HG03342 (cell line): ENCODE measurements around the gene CST6.
"Not testable (repeated sequence)": the region's sequence is repeated elsewhere in the genome, so short reads cannot be mapped to it uniquely, and the experiment has no call there.

Experiments used
- ATAC-seq: cut with Tn5 transposase; IDR thresholded peaks from one replicate; pipeline ENCODE4 v1.9.1; 2021; ENCODE audit warnings: mild to moderate bottlenecking, moderate library complexity; ENCODE audit not compliant: unreplicated experiment

CST6 gene

GRCh38 chr11:66012946-66013761, 1.3 kb downstream of the CST6 start:
- no peak for ATAC-seq

- no peak for ATAC-seq
Observed at GRCh38 chr11:66013762-66014100, 1.9 kb downstream of the CST6 start.

- no peak for ATAC-seq
Observed at GRCh38 chr11:66014804-66015453, 3.1 kb downstream of the CST6 start.

- no peak for ATAC-seq
Observed at GRCh38 chr11:66015454-66015881, 3.7 kb downstream of the CST6 start.

- no peak for ATAC-seq
Observed at GRCh38 chr11:66015936-66016792, 4.4 kb downstream of the CST6 start.

GRCh38 chr11:66016793-66017177, 5.0 kb downstream of the CST6 start:
- no peak for ATAC-seq

- ATAC-seq = no peak
Observed at GRCh38 chr11:66017321-66017720, 5.5 kb downstream of the CST6 start.

GRCh38 chr11:66020212-66020611, 8.4 kb downstream of the CST6 start:
- no peak for ATAC-seq

GRCh38 chr11:66020618-66021357, 9.0 kb downstream of the CST6 start:
- no peak for ATAC-seq

GRCh38 chr11:66022401-66023185, 10.8 kb downstream of the CST6 start:
- no peak for ATAC-seq

GRCh38 chr11:66023186-66023440, 11.3 kb downstream of the CST6 start:
- not testable (repeated sequence) for ATAC-seq

GRCh38 chr11:66026017-66026529, 14.3 kb downstream of the CST6 start, which contains the start of gene CATSPER1:
Gene CATSPER1, minus strand, starts transcription at chr11:66026479. Its CDS starts 100 bp downstream, at chr11:66026379.
- no peak for ATAC-seq

GRCh38 chr11:66032957-66033735, 21.3 kb downstream of the CST6 start:
- ATAC-seq = no peak

GRCh38 chr11:66035653-66036333, 24.0 kb downstream of the CST6 start:
- no peak for ATAC-seq

GRCh38 chr11:66036334-66036710, 24.5 kb downstream of the CST6 start:
- ATAC-seq = no peak

- no peak for ATAC-seq
Observed at GRCh38 chr11:66037327-66037726, 25.5 kb downstream of the CST6 start.

GRCh38 chr11:66039765-66040164, 28.0 kb downstream of the CST6 start:
- no peak for ATAC-seq

- no peak for ATAC-seq
Observed at GRCh38 chr11:66042227-66042995, 30.6 kb downstream of the CST6 start.
